GM23338 (cell line): ENCODE measurements around the gene MARCHF3.

Experiments
- CTCF ChIP-seq, 2 experiments: fragments of 200-600 bp in 1 of 2; sonication (generic) in 1 of 2; conservative IDR thresholded peaks; 2 replicates each; pipeline versions ENCODE4 v1.5.1 to v1.6.1; 2016 to 2017; ENCODE audit warnings: antibody characterized with exemption in 2 of 2, low read depth in 2 of 2, mild to moderate bottlenecking in 2 of 2, moderate library complexity in 1 of 2
- EZH2 ChIP-seq: fragments of 200-600 bp; sonication (generic); IDR thresholded peaks from one replicate; pipeline ENCODE4 v1.8.0; 2017; ENCODE audit warnings: antibody characterized with exemption, mild to moderate bottlenecking, low read depth; ENCODE audit not compliant: unreplicated experiment
- EZH2phosphoT487 ChIP-seq: fragments of 200-600 bp; sonication (generic); IDR thresholded peaks from one replicate; pipeline ENCODE4 v1.8.1; 2018; ENCODE audit warnings: antibody characterized with exemption; ENCODE audit not compliant: unreplicated experiment
- POLR2AphosphoS5 ChIP-seq: IDR thresholded peaks from 2 replicates; pipeline ENCODE4 v1.6.1; 2016; ENCODE audit warnings: antibody characterized with exemption, low read depth
- REST ChIP-seq: IDR thresholded peaks from one replicate; pipeline ENCODE4 v1.6.1; 2018; ENCODE audit warnings: antibody characterized with exemption; ENCODE audit not compliant: unreplicated experiment

- TF ChIP-seq CTCF (conservative IDR thresholded peaks at IDR 0.05; ENCODE audit: low read depth in 2 of 2) (no peak), POLR2AphosphoS5 (no peak), EZH2 (no peak), REST (no peak), EZH2phosphoT487 (no peak)
Observed at GRCh38 chr5:127068493-127069214, 38.3 kb upstream of the MARCHF3 start.
